Hepatocyte (in vitro differentiated cells): ENCODE data around the gene MBD3L4.
"Not testable (repeated sequence)": the region's sequence is repeated elsewhere in the genome, so short reads cannot be mapped to it uniquely, and the experiment has no call there.

Experiments used
- CTCF ChIP-seq: fragments of 200-600 bp; sonication (generic); IDR thresholded peaks from 2 replicates; pipeline ENCODE4 v1.5.1; 2016; ENCODE audit warnings: antibody characterized with exemption, mild to moderate bottlenecking; ENCODE audit not compliant: poor library complexity
- EZH2 ChIP-seq: fragments of 200-600 bp; sonication (generic); IDR thresholded peaks from 2 replicates; pipeline ENCODE4 v1.6.1; 2016; ENCODE audit warnings: antibody characterized with exemption, mild to moderate bottlenecking, borderline replicate concordance

GRCh38 chr19:7049021-7049420, 9.0 kb upstream of the MBD3L4 start, which contains the start of gene MBD3L2:
- TF ChIP-seq CTCF, EZH2: not testable (repeated sequence)
